GM06990 (cell line): ENCODE data around the gene MICAL2.

Source experiments
- DNase-seq: peaks from one replicate; pipeline ENCODE4 v3.0.0-alpha.2; 2011; ENCODE audit not compliant: insufficient read length; ENCODE audit errors: extremely low read depth
- H3K27me3 ChIP-seq: replicated peaks from 2 replicates; pipeline ENCODE4 v1.6.0; 2011; ENCODE audit warnings: low read length; ENCODE audit not compliant: control insufficient read depth, insufficient read depth
- H3K36me3 ChIP-seq: 2 replicates; pipeline ENCODE4 v1.5.1; 2011; ENCODE audit warnings: low read length; ENCODE audit not compliant: control insufficient read depth, insufficient read depth
- H3K4me3 ChIP-seq: replicated peaks from 2 replicates; pipeline ENCODE4 v1.5.1; 2011; ENCODE audit warnings: low read depth, mild to moderate bottlenecking, control low read depth, low read length
- TF ChIP-seq, protein P1 (sequence below): IDR thresholded peaks from 2 replicates; pipeline ENCODE4 v1.5.1; 2011; ENCODE audit warnings: low read length, control low read depth, mild to moderate bottlenecking, inconsistent platforms; ENCODE audit not compliant: insufficient read depth, poor library complexity, severe bottlenecking

MICAL2 gene

GRCh38 chr11:12226093-12226492 lies 115.7 kb downstream of the MICAL2 start:
- H3K36me3 ChIP-seq: no peaks in the 10 kb centered on the region
- H3K27me3 ChIP-seq: no peaks in the 10 kb centered on the region
- TF ChIP-seq, protein P1, sequence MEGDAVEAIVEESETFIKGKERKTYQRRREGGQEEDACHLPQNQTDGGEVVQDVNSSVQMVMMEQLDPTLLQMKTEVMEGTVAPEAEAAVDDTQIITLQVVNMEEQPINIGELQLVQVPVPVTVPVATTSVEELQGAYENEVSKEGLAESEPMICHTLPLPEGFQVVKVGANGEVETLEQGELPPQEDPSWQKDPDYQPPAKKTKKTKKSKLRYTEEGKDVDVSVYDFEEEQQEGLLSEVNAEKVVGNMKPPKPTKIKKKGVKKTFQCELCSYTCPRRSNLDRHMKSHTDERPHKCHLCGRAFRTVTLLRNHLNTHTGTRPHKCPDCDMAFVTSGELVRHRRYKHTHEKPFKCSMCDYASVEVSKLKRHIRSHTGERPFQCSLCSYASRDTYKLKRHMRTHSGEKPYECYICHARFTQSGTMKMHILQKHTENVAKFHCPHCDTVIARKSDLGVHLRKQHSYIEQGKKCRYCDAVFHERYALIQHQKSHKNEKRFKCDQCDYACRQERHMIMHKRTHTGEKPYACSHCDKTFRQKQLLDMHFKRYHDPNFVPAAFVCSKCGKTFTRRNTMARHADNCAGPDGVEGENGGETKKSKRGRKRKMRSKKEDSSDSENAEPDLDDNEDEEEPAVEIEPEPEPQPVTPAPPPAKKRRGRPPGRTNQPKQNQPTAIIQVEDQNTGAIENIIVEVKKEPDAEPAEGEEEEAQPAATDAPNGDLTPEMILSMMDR: no peak
- H3K4me3 ChIP-seq: no peak overlapping the region
- no peak for DNase-seq

GRCh38 chr11:12229450-12230229 lies 119.2 kb downstream of the MICAL2 start:
- Histone ChIP-seq H3K36me3 (no peaks in the 10 kb centered on the region), H3K4me3 (no peak overlapping the region), H3K27me3 (no peaks in the 10 kb centered on the region)
- TF ChIP-seq, protein P1: no peak
- no peak for DNase-seq

DNA sequence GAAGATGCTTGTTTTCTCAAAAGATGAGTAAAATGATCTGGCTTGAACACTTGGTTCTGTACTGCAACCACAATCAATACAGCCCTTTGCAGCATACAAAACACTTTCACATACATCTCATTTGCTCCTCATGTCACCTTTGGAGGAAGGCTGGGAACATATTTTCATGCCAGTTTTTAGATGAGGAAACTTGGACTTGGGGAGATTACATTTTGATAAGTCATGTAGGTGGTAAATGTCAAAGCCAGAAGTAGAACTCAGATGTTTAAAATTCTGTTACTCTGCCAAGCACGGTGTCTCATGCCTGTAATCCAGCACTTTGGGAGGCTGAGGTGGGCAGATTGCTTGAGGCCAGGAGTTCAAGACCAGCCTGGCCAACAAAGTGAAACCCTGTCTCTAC lies 121.8 kb downstream of the MICAL2 start:
- TF ChIP-seq, protein P1: no peak
- DNase-seq: no peak
- Histone ChIP-seq H3K4me3 (no peak overlapping the region), H3K36me3 (no peaks in the 10 kb centered on the region), H3K27me3 (no peaks in the 10 kb centered on the region)

GRCh38 chr11:12232817-12233601 lies 122.6 kb downstream of the MICAL2 start:
- Histone ChIP-seq H3K4me3 (no peak overlapping the region), H3K36me3 (no peaks in the 10 kb centered on the region), H3K27me3 (no peaks in the 10 kb centered on the region)
- TF ChIP-seq, protein P1: no peak
- no peak for DNase-seq

DNA sequence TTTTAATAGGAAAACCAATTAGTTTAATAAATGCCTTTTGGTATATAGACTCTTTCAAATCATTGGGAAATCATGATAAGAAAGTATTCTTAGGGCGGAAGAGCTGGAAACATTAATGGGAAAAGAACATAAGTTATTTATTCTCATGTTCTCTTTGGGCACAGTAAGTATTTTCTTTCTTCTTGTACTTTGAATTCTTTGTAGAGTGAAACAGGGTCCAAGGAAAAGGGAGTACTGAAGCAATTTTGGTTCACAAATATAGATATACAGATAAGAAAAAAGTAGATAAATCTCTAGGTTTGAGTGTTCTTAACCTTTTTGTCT lies 123.2 kb downstream of the MICAL2 start:
- no peaks in the 10 kb centered on the region for H3K36me3 ChIP-seq
- no peak for DNase-seq
- TF ChIP-seq, protein P1: no peak
- no peaks in the 10 kb centered on the region for H3K27me3 ChIP-seq
- no peak overlapping the region for H3K4me3 ChIP-seq

DNA sequence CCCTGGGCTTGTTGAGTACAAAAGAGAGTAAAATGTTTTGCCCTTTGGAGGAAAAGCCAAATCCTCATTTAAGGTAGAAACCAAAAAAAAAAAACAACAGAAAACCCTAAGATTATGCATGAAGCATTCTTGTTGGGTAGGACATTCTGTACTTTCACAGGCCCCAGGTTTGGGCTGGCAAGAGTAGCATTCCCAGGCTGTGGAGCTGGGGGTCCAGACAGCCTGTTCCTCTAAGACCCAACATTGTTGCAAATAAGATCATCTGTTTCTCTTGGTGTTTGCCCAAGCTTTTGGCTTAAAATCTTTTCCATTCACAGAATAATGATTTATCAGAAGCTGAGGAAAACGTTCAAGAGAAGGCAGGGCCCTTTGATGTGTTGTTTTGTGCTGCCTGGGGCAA lies 123.8 kb downstream of the MICAL2 start:
- TF ChIP-seq, protein P1: no peak
- no peak for DNase-seq
- Histone ChIP-seq H3K36me3 (no peaks in the 10 kb centered on the region), H3K4me3 (no peak overlapping the region), H3K27me3 (no peaks in the 10 kb centered on the region)
